GM23338 (cell line): ENCODE measurements around the gene KRTAP10-10. TPM values are rescaled to one million over a fixed set of nuclear protein-coding genes. Genes with fewer than 3 reads are reported as not detected.
"Not testable (repeated sequence)": the region's sequence is repeated elsewhere in the genome, so short reads cannot be mapped to it uniquely, and the experiment has no call there.

Experiments used
- ATAC-seq: fragments of 200-7000 bp; cut with Tn5 transposase; 3 replicates; pipeline ENCODE4 v1.9.1; 2020
- DNase-seq: peaks from one replicate; pipeline ENCODE4 v3.0.0-alpha.2; 2015; ENCODE audit warnings: low spot score
- H2AFZ ChIP-seq: fragments of 200-600 bp; sonication (generic); 2 replicates; pipeline ENCODE4 v1.8.0; 2016; ENCODE audit warnings: antibody characterized with exemption, mild to moderate bottlenecking, moderate library complexity
- H3F3A ChIP-seq: fragments of 200-600 bp; sonication (generic); replicated peaks from 2 replicates; pipeline ENCODE4 v1.8.0; 2017; ENCODE audit warnings: antibody characterized with exemption, mixed run types, low read depth
- H3K27ac ChIP-seq: fragments of 200-600 bp; sonication (generic); 2 replicates; pipeline ENCODE4 v1.6.1; 2016; ENCODE audit warnings: low read depth
- H3K27me3 ChIP-seq: fragments of 200-600 bp; sonication (generic); 2 replicates; pipeline ENCODE4 v1.8.0; 2016; ENCODE audit warnings: mild to moderate bottlenecking, mixed run types, moderate library complexity; ENCODE audit not compliant: insufficient read depth
- H3K36me3 ChIP-seq: fragments of 200-600 bp; sonication (generic); 2 replicates; pipeline ENCODE4 v1.8.0; 2016; ENCODE audit warnings: mild to moderate bottlenecking; ENCODE audit not compliant: insufficient read depth
- H3K4me1 ChIP-seq: fragments of 200-600 bp; sonication (generic); 2 replicates; pipeline ENCODE4 v1.8.0; 2016; ENCODE audit warnings: mild to moderate bottlenecking, moderate library complexity; ENCODE audit not compliant: insufficient read depth
- H3K4me2 ChIP-seq: fragments of 200-600 bp; sonication (generic); 2 replicates; pipeline ENCODE4 v1.7.1; 2017; ENCODE audit warnings: mixed run types
- H3K4me3 ChIP-seq: fragments of 200-600 bp; sonication (generic); 2 replicates; pipeline ENCODE4 v1.6.1; 2016; ENCODE audit warnings: mixed run types
- H3K79me2 ChIP-seq: fragments of 200-600 bp; sonication (generic); replicated peaks from 2 replicates; pipeline ENCODE4 v1.8.0; 2017; ENCODE audit warnings: mild to moderate bottlenecking; ENCODE audit not compliant: insufficient read depth
- H3K9me2 ChIP-seq: fragments of 200-600 bp; sonication (generic); 2 replicates; pipeline ENCODE4 v1.8.0; 2017; ENCODE audit not compliant: insufficient read depth
- H4K20me1 ChIP-seq: fragments of 200-600 bp; sonication (generic); replicated peaks from 2 replicates; pipeline ENCODE4 v1.8.0; 2017; ENCODE audit warnings: mild to moderate bottlenecking; ENCODE audit not compliant: insufficient read depth
- H3K27ac Mint-ChIP-seq: 2 replicates; pipeline ENCODE4 v1.8.0; 2020; ENCODE audit warnings: inconsistent platforms, mild to moderate bottlenecking, moderate library complexity, mixed read lengths
- H3K27me3 Mint-ChIP-seq: 3 replicates; pipeline ENCODE4 v1.8.0; 2022; ENCODE audit warnings: low read depth, mild to moderate bottlenecking, moderate library complexity, mixed read lengths, inconsistent platforms; ENCODE audit not compliant: insufficient read depth, poor library complexity
- H3K36me3 Mint-ChIP-seq: 3 replicates; pipeline ENCODE4 v1.8.0; 2021; ENCODE audit warnings: low read depth, mild to moderate bottlenecking, inconsistent platforms, moderate library complexity, mixed read lengths
- H3K4me1 Mint-ChIP-seq: 3 replicates; pipeline ENCODE4 v1.8.0; 2020; ENCODE audit warnings: mild to moderate bottlenecking, inconsistent platforms, mixed read lengths
- H3K4me3 Mint-ChIP-seq: 3 replicates; pipeline ENCODE4 v1.8.0; 2021; ENCODE audit warnings: moderate library complexity, mild to moderate bottlenecking, inconsistent platforms, mixed read lengths
- H3K9me3 Mint-ChIP-seq: 3 replicates; pipeline ENCODE4 v1.8.0; 2020; ENCODE audit warnings: moderate library complexity, mild to moderate bottlenecking, inconsistent platforms, mixed read lengths
- polyA plus RNA-seq: library from polyadenylated mRNA; unstranded; fragments of >200 nt; fragmentation: Nextera tagmentation; extraction: Ambion mirVana; gene quantifications from 2 replicates; pipeline ENCODE4 v1.2.1, GENCODE V29; 2016
- total RNA-seq: library from RNA; depleted of rRNA; stranded (reverse); fragments of >200 nt; shearing (Covaris generic); gene quantifications from 2 replicates; pipeline ENCODE4 v1.2.3, GENCODE V29; 2014
- TF ChIP-seq, protein P1 (sequence below): fragments of 250-450 bp; sonication (Bioruptor Pico); IDR thresholded peaks from 2 replicates; pipeline ENCODE4 v1.5.0; 2020; ENCODE audit warnings: mild to moderate bottlenecking, moderate library complexity

KRTAP10-10 gene
- total and polyA plus RNA-seq, 2 experiments from 2014 or later = not detected

DNA sequence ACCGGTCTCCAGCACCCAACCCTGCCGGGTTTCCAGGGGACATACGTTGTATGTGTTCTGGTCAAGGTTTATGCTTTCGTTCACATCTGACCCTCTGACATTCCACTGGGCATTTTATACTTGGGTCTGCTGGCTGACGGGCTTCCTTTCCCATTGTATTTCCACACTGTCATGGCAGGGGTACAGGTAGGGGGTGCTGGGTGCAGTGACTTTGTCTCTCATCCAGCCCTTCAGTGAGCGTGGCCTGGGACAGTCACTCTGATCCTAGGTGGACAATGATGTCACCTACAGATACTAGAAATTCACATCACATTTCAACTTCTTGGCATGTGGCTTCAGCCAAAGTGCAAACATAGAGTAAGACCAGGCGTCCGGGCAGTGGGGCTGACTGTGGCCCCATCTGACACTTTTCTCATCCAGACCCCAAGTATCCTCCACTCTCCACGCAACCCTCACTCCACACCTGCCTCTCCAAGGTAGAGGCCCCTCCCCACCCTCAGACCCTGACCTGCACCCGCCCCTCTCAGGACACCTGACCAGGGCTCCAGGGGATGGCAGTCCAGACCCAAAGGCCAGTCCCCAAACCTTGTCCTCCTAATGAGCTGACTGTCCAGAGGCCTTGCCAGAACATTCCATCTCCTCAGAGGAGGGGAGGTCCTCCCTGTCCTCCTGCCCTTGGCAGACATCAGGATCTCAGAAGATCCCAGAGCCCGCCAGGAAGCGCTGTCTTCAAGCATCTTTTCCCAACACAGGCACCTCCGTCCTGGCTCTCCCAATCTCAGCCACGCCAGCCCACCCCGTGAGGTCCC is 743 bp upstream of the KRTAP10-10 start:
- TF ChIP-seq, protein P1, sequence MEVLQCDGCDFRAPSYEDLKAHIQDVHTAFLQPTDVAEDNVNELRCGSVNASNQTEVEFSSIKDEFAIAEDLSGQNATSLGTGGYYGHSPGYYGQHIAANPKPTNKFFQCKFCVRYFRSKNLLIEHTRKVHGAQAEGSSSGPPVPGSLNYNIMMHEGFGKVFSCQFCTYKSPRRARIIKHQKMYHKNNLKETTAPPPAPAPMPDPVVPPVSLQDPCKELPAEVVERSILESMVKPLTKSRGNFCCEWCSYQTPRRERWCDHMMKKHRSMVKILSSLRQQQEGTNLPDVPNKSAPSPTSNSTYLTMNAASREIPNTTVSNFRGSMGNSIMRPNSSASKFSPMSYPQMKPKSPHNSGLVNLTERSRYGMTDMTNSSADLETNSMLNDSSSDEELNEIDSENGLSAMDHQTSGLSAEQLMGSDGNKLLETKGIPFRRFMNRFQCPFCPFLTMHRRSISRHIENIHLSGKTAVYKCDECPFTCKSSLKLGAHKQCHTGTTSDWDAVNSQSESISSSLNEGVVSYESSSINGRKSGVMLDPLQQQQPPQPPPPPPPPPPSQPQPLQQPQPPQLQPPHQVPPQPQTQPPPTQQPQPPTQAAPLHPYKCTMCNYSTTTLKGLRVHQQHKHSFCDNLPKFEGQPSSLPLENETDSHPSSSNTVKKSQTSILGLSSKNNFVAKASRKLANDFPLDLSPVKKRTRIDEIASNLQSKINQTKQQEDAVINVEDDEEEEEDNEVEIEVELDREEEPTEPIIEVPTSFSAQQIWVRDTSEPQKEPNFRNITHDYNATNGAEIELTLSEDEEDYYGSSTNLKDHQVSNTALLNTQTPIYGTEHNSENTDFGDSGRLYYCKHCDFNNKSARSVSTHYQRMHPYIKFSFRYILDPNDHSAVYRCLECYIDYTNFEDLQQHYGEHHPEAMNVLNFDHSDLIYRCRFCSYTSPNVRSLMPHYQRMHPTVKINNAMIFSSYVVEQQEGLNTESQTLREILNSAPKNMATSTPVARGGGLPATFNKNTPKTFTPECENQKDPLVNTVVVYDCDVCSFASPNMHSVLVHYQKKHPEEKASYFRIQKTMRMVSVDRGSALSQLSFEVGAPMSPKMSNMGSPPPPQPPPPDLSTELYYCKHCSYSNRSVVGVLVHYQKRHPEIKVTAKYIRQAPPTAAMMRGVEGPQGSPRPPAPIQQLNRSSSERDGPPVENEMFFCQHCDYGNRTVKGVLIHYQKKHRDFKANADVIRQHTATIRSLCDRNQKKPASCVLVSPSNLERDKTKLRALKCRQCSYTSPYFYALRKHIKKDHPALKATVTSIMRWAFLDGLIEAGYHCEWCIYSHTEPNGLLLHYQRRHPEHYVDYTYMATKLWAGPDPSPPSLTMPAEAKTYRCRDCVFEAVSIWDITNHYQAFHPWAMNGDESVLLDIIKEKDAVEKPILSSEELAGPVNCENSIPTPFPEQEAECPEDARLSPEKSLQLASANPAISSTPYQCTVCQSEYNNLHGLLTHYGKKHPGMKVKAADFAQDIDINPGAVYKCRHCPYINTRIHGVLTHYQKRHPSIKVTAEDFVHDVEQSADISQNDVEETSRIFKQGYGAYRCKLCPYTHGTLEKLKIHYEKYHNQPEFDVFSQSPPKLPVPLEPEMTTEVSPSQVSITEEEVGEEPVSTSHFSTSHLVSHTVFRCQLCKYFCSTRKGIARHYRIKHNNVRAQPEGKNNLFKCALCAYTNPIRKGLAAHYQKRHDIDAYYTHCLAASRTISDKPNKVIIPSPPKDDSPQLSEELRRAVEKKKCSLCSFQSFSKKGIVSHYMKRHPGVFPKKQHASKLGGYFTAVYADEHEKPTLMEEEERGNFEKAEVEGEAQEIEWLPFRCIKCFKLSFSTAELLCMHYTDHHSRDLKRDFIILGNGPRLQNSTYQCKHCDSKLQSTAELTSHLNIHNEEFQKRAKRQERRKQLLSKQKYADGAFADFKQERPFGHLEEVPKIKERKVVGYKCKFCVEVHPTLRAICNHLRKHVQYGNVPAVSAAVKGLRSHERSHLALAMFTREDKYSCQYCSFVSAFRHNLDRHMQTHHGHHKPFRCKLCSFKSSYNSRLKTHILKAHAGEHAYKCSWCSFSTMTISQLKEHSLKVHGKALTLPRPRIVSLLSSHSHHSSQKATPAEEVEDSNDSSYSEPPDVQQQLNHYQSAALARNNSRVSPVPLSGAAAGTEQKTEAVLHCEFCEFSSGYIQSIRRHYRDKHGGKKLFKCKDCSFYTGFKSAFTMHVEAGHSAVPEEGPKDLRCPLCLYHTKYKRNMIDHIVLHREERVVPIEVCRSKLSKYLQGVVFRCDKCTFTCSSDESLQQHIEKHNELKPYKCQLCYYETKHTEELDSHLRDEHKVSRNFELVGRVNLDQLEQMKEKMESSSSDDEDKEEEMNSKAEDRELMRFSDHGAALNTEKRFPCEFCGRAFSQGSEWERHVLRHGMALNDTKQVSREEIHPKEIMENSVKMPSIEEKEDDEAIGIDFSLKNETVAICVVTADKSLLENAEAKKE (CRISPR knock-in tag) = no peak
- H2AFZ ChIP-seq = no peak overlapping the region
- no peaks in the 10 kb centered on the region for H3K79me2 ChIP-seq
- Mint-ChIP-seq H3K4me1 (peaks cover 3% of the 10 kb centered on the region; the same call in 2 of the 3 replicates), H3K9me3 (peaks cover 25% of the 10 kb centered on the region), H3K36me3 (peaks cover 3% of the 10 kb centered on the region), H3K27ac (no peak overlapping the region), H3K4me3 (no peak overlapping the region), H3K27me3 (peaks cover 8% of the 10 kb centered on the region)
- no peaks in the 10 kb centered on the region for H4K20me1 ChIP-seq
- H3F3A ChIP-seq = no peaks in the 10 kb centered on the region
- no peaks in the 10 kb centered on the region for H3K27me3 ChIP-seq
- no peak overlapping the region for H3K4me2 ChIP-seq
- H3K4me3 ChIP-seq = no peak overlapping the region
- ATAC-seq (no peak; the same call in 2 of the 3 replicates), DNase-seq (no peak)
- no peaks in the 10 kb centered on the region for H3K9me2 ChIP-seq
- H3K4me1 ChIP-seq = no peaks in the 10 kb centered on the region
- H3K27ac ChIP-seq = no peak overlapping the region
- 0 out of 2 replicates have a peak, but pooled peaks cover 6% of the 10 kb centered on the region for H3K36me3 ChIP-seq

- not testable (repeated sequence) for H4K20me1 ChIP-seq, H3K9me2 ChIP-seq, H3K27me3 ChIP-seq, H3K27ac ChIP-seq, H3K4me3 Mint-ChIP-seq, H3K36me3 Mint-ChIP-seq, H3K4me1 ChIP-seq, H3K4me2 ChIP-seq, H3K4me3 ChIP-seq, H3F3A ChIP-seq, H3K79me2 ChIP-seq, H2AFZ ChIP-seq, H3K27ac Mint-ChIP-seq, DNase-seq, H3K27me3 Mint-ChIP-seq, ATAC-seq, H3K36me3 ChIP-seq, H3K4me1 Mint-ChIP-seq
- peaks cover 16% of the 10 kb centered on the region; the same call in 2 of the 3 replicates for H3K9me3 Mint-ChIP-seq
Measured at GRCh38 chr21:44637851-44638348, 744 bp downstream of the KRTAP10-10 start.

DNA sequence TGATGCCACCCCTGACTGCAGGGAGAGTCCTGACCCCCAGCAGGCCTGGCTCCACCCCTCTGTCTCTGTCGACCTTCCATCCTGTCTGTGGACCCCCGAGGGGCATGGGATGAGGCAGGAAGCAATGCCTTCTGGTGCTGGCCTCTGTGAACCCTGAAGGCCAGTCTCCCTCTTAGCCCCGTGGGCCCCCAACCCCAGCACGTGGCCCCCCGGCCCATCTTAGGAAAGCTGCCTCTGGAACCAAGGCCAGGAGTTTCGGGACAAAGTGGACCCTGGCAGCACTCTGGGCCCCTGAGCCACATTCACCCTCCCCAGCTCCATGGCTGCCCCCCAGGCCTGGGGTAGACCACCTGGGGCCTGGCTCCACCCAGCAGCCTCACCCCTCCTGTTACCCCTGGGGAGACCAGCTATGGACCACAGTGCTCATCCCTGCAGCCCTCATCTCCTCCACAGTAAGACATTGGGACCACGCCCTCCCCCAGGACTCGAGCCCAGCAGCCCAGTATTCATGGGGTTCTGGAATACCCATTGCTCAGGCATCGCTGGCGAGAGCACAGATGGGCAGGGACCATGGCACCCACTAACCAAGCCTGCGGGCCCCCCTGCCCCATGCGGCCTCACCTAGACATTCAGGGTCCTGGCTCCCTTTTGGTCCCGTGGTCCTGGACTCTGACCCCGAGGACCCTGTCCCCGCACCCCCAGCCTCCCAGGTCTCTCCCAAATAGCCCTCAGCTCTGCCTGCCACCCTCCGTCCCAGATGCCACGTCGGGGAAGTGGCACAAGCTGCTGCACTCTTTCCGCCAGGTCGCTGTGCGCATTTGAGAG is 1.6 kb downstream of the KRTAP10-10 start:
- H3K27me3 ChIP-seq, H3K4me1 Mint-ChIP-seq, H2AFZ ChIP-seq, H3K36me3 ChIP-seq, H3K4me2 ChIP-seq, H3K27ac Mint-ChIP-seq, H4K20me1 ChIP-seq, H3K36me3 Mint-ChIP-seq, H3K4me3 ChIP-seq, DNase-seq, H3F3A ChIP-seq, H3K27me3 Mint-ChIP-seq, ATAC-seq, H3K79me2 ChIP-seq, H3K4me3 Mint-ChIP-seq, H3K9me2 ChIP-seq, H3K4me1 ChIP-seq, H3K27ac ChIP-seq: not testable (repeated sequence)
- H3K9me3 Mint-ChIP-seq = peaks cover 16% of the 10 kb centered on the region; the same call in 2 of the 3 replicates
